M059J (cell line): ENCODE results near the gene SHC1. TPM values are rescaled to one million over a fixed set of nuclear protein-coding genes. Genes with fewer than 3 reads are reported as not detected.

Source experiments
- DNase-seq: peaks from one replicate; pipeline ENCODE4 v3.0.0-alpha.2; 2012; ENCODE audit warnings: low read depth
- total RNA-seq: library from RNA; depleted of rRNA; stranded (reverse); fragments of >200 nt; shearing (Covaris generic); gene quantifications from 2 replicates; pipeline ENCODE4 v1.2.3, GENCODE V29; 2014

SHC1 gene
- total RNA-seq, 1 experiment from 2014 or later, result 84.5 TPM

GRCh38 chr1:154957091-154957657 is 13.4 kb downstream of the SHC1 start:
- DNase-seq, result no peak

GRCh38 chr1:154956544-154956941 is 14.0 kb downstream of the SHC1 start:
- DNase-seq, result peak; percentile 29

DNA sequence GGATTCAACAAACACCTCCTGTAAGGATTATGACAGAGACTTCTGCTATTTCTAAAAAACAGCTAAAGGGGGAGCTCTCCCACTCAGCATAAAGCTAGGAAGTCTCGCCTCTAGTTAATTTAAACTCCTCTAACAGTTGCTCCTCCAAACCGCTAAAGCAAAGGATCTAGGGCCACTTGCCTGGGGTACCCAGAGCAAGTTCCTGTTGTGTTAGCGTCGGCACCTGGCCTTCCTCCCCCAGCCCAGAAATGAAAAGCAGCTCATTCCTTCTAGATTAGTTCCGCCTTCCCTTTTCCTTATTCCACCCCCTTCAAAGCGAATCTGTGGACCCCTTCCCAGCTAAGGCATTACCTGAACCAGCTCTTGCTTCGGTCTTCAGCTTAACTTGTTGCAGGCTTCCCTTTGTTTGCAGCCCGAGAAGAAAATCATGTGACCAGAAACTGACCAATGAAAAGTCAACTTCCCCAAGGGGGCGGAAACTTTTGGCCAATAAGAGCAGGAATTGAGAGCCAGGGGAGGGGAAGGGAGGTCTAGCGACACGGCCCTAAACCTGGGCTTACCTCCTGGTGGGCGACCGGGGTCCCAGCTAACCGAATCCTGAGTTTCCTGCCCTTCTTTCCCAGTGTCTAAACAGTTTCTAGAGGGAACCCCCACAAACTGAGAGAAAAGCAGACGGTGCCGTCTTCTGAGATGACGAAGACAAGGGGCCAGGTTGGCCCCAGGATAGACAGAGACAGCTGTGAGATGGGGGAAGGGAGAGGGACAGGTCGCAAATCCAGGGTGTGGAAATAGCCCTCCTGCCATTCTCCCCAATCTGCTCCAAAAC is 14.6 kb downstream of the SHC1 start, which contains the start of gene PBXIP1:
PBXIP1 (minus strand) TSS at position 382 of the 826 bp plus-strand sequence. CDS start 2,378 bp downstream, outside the sequence.
- DNase-seq, result peak; percentile 94

DNA sequence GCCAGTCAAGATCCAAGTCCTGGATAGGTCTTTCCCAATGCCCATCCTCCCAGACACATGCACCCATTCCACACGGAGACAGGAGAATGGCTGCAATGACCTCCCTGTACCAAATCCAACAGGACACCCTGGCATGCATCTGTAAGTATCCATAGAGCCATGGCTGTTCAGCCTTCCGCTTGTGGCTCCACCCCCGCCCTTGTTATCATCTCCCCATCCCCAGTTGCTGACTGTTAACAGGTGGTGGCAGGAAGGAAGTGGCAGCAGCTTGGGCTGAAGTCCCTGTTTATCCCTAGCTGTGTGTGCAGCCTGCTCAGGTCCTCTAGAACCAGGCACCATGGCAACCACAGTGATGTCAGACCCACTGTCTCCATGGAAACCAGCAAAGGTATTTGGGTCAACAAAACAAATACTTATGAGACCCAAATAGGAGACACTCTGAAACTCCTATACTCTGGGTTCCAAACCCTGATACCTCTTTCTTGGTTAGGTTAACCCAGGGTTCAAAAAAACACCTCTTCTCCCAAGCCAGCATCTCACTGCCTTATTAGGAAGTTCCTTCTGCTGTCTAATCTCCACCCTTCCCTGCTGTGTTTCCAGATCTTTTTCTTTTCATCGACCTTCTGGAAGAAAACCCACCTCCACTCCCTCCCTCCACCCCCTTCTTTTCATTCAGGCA is 15.4 kb downstream of the SHC1 start:
- DNase-seq, result peak; percentile 85

GRCh38 chr1:154954541-154954940 is 16.0 kb downstream of the SHC1 start:
- no peak for DNase-seq

GRCh38 chr1:154953611-154954038 is 16.9 kb downstream of the SHC1 start:
- no peak for DNase-seq

DNA sequence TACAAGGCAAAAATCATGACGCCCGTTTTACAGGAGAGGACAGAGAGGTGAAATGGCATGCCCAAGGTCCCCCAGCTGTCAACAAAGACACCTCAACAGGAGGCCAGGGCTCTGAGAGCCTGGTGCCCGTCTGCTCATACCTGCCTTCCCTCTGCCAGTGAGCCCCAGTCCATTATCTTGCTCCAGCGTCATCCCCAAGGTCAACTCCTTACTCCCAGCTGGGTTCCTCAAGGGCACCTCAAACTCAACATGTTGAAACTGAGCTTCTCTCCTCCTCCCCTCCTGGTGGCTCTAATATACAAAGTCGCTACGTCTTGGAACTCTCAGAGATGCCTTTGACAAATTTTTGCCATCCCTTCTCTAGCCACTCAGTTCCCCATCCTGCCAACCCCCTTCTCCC is 17.9 kb downstream of the SHC1 start:
- no peak for DNase-seq

DNA sequence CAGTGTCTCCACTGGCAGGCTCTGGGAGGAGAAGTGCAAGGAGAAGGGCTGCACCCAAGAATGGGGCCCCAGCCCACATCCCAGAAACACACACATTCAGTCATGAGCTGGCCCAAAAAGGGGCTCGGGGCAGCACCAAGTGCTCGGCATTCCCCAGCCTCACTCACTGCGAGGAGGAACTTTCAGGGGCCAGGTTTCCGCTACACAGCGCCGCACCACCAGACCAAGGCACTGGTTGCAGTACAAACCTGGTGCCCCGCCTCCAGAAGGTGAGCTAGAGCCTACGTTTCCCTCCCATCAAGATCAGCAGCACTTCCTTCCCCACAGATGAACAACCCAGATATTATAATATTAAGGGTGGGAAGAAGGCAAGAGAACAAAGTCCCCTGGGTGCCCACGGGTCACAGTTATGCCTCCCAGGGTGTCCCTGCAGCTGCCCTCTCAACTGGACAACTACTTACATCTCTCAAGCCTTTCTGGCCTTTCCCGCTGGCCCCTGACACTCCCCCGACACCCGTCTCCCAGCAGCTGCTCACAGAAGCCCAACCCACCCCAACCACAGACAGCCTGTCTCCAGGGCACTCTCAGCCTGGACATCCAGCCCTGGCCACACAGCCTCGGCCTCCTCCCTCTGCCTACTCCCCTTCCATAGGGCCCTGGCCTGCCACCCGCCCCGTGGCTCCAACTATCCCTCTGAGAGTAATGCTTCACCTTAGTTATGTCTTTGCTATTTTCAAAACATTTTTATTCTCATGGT is 18.5 kb downstream of the SHC1 start:
- DNase-seq, result no peak

DNA sequence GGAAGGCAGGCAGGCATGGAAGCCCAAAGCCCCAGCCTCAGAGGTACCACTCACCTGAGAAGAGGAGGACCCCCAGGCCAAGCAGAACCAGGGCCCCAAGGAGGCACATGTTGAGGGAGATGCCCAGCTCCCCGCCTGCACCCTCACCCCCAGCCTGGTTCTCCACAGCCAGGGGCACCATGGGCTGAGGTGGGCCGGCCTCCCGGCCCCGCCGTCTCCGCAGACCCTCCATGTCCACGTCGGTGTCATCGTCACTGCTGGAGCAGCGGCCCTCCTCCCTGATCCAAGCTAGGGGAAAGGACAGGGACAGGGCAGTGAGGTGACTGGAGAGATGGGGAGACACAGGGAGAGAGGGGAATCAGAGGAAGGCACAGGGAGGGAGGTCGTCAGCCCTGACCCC is 22.5 kb downstream of the SHC1 start:
- DNase-seq, result no peak

DNA sequence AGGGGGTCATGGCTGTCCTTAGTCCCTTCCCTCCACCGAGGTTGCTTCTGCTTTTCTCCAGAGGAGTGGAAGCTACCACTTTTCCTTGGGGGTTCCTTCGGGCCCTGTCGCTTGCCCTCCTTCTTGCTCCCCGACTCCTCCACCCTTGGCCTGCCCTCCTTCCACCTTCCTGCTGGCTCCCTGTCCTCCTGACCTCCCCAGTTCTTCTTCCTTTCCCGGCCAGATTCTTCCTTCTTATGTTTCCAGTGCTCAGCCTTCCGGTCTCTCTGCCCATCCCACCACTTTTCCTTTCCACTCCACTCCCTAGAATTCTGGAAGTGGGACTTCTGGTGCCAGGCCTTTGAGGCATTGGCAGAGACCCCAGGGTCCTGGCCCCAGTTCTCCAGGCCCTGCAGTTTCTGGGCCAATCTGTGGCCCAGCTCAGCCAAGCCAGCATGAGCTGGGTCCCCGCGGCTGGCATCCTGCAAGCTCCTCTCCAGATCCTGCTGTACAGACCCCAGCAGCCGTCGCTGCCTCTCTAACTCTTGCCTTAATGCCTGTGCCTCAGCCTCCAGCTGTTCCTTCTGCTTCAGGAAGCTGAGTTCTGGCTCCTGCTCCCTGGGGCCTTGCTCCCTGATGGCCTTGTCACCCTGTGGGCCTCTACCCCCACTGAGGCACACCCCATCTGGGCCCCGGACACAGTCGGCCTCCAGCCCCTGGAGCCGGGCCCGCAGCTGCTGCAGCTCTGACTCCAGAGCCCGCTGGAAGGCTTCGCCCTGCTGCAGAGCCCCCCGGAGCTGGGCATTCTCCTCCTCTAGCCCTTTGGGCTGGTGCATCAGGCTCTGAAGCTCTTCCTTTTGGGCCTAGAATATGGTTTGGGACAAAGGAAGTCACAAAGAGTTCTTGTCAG is 24.3 kb downstream of the SHC1 start:
- DNase-seq, result no peak

- DNase-seq, result no peak
Observed at GRCh38 chr1:154945160-154945961, 25.2 kb downstream of the SHC1 start.

DNA sequence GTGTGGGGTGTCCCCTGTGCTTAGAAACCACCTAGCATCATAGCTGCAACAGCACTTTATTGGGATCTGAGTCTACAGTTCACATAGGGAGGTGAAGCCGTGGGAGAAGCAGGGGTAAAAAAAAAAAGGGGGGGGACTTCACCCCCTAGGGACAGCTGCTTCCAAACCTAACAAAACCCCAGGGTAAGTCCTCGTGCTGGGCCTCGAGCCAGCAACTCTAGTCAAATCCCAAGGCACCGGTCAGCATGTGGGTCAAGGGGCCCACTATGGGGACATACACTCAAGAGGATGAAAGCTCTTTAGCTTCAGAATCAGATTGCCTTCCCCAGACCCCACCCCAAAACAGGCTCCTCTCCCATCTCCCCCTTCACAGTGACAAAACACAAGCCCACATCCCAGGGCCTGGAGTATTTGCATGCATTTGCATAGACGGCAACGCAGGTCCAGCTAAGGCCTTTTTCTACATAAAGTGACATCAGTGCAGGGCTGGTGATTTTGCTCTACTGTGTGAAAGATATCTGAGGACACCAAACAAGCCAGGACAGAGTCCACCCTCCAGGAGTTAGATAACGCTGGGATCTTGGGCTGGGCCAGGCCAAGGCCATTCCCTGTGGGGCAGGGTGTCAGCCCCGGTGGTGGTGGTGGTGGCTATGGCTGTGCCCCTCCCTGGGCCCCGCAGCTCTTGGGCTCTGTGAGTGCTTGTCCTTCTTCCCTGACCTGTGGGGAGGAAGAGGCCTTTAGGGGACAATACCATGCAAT is 26.0 kb downstream of the SHC1 start:
- DNase-seq, result no peak

DNA sequence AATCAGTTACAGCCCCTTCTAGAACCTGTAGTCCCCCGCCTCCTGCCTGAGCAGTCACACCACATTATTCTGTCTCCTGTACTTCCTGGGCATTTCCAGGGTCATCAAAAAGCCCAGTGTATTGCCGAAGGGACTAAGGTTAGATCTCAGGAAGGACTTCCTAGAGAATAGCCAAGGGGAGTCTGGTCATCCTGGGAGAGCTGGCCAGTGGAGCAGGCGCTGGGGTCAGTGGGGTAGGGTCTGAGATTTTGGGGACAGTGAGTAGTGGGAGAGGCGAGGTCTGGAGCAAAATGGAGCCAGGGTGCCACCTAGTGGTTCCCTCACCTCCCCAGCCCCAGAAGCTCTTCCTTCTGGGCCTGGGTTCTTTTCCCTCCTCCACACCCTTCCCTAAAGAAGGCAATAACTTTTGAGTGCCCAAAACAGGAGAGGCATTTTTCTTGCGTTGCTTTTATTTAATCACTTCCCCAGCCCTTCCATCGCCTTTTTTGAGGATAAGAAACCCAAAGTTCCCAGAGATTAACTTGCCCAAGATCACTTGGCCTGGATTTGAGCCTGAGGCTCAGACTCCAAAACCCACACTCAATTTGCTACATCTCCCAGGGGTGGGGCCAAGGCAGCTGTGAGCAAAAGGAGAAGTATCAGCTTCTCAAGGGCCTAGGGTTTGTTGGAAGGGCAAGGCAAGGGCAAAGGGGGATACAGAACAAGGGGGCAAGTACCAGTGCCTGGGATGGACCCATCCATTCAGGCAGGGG is 26.7 kb downstream of the SHC1 start:
- no peak for DNase-seq

GRCh38 chr1:154941333-154942013 is 29.1 kb downstream of the SHC1 start:
- DNase-seq, result peak; percentile 43

GRCh38 chr1:154940651-154941194 is 29.8 kb downstream of the SHC1 start:
- DNase-seq, result no peak

DNA sequence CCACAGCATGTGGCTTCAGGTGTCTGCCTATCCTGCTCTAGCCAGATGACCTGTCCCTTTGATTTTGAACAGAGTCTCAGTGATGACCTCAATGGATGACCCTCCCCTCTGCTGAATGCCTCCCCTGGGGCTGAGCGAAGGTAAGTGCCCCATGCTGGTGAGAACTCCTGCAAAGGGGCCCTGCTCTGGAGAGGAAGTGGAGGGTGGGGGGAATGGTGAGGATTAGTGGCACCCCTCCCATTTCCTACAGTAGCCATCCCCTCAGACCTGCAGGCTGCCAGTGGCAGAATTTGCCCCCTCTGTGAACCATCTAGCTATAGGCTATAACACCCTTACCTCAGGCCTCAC is 30.4 kb downstream of the SHC1 start:
- DNase-seq, result no peak

DNA sequence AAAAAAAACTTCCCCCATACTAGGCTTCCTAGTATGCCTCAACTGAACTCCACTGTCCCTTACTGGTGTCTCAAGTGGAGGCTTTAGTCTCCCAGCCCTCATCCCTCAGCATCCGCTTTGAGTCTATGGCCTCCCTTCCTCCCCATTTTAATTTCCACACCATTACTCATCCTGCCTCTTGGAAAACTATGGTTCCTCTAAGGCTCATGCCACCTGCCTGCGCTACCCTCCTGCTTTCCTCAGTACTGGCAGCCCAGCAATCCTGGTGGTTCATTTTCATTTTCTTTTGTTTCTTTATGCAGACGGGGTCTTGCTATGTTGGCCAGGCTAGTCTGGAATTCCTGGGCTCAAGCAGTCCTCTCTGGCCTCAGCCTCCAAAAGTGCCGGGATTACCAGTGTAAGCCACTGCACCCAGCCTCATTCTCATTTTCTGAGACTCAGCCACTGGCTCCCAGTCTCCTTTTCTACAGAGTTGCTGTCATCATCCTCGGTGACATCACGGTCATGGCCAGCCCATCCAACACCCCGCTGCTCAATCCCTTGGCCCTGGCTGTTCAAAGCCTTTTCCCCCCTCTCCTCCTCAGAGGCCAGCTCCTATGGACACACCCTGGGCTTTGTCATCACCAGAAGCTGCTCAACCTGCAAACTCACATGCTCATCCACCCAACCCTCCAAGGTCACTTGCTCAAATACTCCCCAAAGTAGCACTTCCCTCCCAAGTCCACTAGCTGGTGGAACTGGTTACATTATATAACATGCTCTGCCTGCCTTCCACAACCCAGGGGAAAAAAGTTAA is 31.7 kb downstream of the SHC1 start:
- DNase-seq, result no peak
